HG03196 (cell line): Measurements from ENCODE around the gene RNU6-1.

ENCODE experiments used
- ATAC-seq: cut with Tn5 transposase; IDR thresholded peaks from one replicate; pipeline ENCODE4 v1.9.1; 2021; ENCODE audit not compliant: unreplicated experiment

The RNU6-1 gene

GRCh38 chr15:67859331-67859946 lies 19.6 kb upstream of the RNU6-1 start:
- ATAC-seq = no peak

GRCh38 chr15:67857220-67857619 lies 17.4 kb upstream of the RNU6-1 start:
- ATAC-seq = no peak

- ATAC-seq = no peak
Measured at GRCh38 chr15:67855842-67856241, 16.0 kb upstream of the RNU6-1 start.

- no peak for ATAC-seq
Measured at GRCh38 chr15:67854358-67854757, 14.5 kb upstream of the RNU6-1 start.

GRCh38 chr15:67853454-67853853 lies 13.6 kb upstream of the RNU6-1 start:
- no peak for ATAC-seq

GRCh38 chr15:67852418-67852817 lies 12.6 kb upstream of the RNU6-1 start:
- no peak for ATAC-seq

- ATAC-seq = no peak
Measured at GRCh38 chr15:67850994-67851571, 11.2 kb upstream of the RNU6-1 start.

- no peak for ATAC-seq
Measured at GRCh38 chr15:67850336-67850735, 10.5 kb upstream of the RNU6-1 start.

GRCh38 chr15:67849538-67849937 lies 9.7 kb upstream of the RNU6-1 start:
- ATAC-seq = no peak

GRCh38 chr15:67845974-67846373 lies 6.1 kb upstream of the RNU6-1 start:
- ATAC-seq = no peak

GRCh38 chr15:67843571-67844387 lies 3.9 kb upstream of the RNU6-1 start:
- ATAC-seq = no peak

GRCh38 chr15:67843092-67843501 lies 3.3 kb upstream of the RNU6-1 start:
- ATAC-seq = no peak

GRCh38 chr15:67841513-67841762 lies 1.6 kb upstream of the RNU6-1 start:
- no peak for ATAC-seq

GRCh38 chr15:67840749-67841512 lies 1.1 kb upstream of the RNU6-1 start:
- no peak for ATAC-seq

- no peak for ATAC-seq
Measured at GRCh38 chr15:67839499-67839928, 331 bp downstream of the RNU6-1 start.

GRCh38 chr15:67838789-67839332 lies 984 bp downstream of the RNU6-1 start:
- ATAC-seq = no peak

- no peak for ATAC-seq
Measured at GRCh38 chr15:67836955-67837354, 2.9 kb downstream of the RNU6-1 start.

GRCh38 chr15:67836477-67836876 lies 3.4 kb downstream of the RNU6-1 start:
- no peak for ATAC-seq

GRCh38 chr15:67836134-67836455 lies 3.8 kb downstream of the RNU6-1 start:
- ATAC-seq = no peak

- no peak for ATAC-seq
Measured at GRCh38 chr15:67835297-67836133, 4.3 kb downstream of the RNU6-1 start.
